Osteoblast (primary cell): ENCODE measurements around the gene IGFALS. TPM values are rescaled to one million over a fixed set of nuclear protein-coding genes. Genes with fewer than 3 reads are reported as not detected.

ENCODE experiments used
- DNase-seq: peaks from one replicate; pipeline ENCODE4 v3.0.0; 2011; ENCODE audit warnings: low spot score, mixed read lengths; ENCODE audit not compliant: insufficient read length; ENCODE audit errors: missing footprints
- H2AFZ ChIP-seq: 2 replicates; pipeline ENCODE4 v1.6.0; 2011; ENCODE audit warnings: mild to moderate bottlenecking, low read length
- H3K27ac ChIP-seq: 2 replicates; pipeline ENCODE4 v1.5.1; 2011; ENCODE audit warnings: mild to moderate bottlenecking, low read depth, low read length, moderate library complexity
- H3K27me3 ChIP-seq: 2 replicates; pipeline ENCODE4 v1.6.0; 2012; ENCODE audit warnings: mild to moderate bottlenecking, control low read depth, inconsistent platforms, low read length, moderate library complexity; ENCODE audit not compliant: insufficient read depth
- H3K36me3 ChIP-seq: 2 replicates; pipeline ENCODE4 v1.5.1; 2011; ENCODE audit warnings: mild to moderate bottlenecking, low read length, control low read depth, moderate library complexity; ENCODE audit not compliant: insufficient read depth
- H3K4me1 ChIP-seq: 2 replicates; pipeline ENCODE4 v1.5.1; 2011; ENCODE audit warnings: mild to moderate bottlenecking, low read length, control low read depth, moderate library complexity; ENCODE audit not compliant: insufficient read depth
- H3K4me2 ChIP-seq: 2 replicates; pipeline ENCODE4 v1.6.0; 2011; ENCODE audit warnings: mild to moderate bottlenecking, low read length; ENCODE audit not compliant: insufficient read depth
- H3K4me3 ChIP-seq: fragments of 200-600 bp; sonication (generic); 3 replicates; pipeline ENCODE4 v1.5.1; 2012; ENCODE audit warnings: mild to moderate bottlenecking, low read length, inconsistent platforms; ENCODE audit not compliant: insufficient read depth
- H3K79me2 ChIP-seq: 2 replicates; pipeline ENCODE4 v1.6.0; 2012; ENCODE audit warnings: mild to moderate bottlenecking, low read length, control low read depth, inconsistent platforms; ENCODE audit not compliant: insufficient read depth
- H3K9me3 ChIP-seq: 2 replicates; pipeline ENCODE4 v1.5.1; 2011; ENCODE audit warnings: low read depth, low read length, control low read depth
- H4K20me1 ChIP-seq: 2 replicates; pipeline ENCODE4 v1.6.0; 2012; ENCODE audit warnings: mild to moderate bottlenecking, low read length, control low read depth; ENCODE audit not compliant: insufficient read depth
- CTCF ChIP-seq: IDR thresholded peaks from 2 replicates; pipeline ENCODE4 v1.5.1; 2011; ENCODE audit warnings: mild to moderate bottlenecking, low read depth, low read length, moderate library complexity; ENCODE audit errors: extremely low read depth
- total RNA-seq: library from RNA; depleted of rRNA; stranded (reverse); fragments of >200 nt; gene quantifications from 2 replicates; pipeline ENCODE4 v1.2.3, GENCODE V29; 2012

The IGFALS gene
- total RNA-seq, 1 donor: not detected

- H3K36me3 ChIP-seq: peaks cover 61% of the 10 kb centered on the region
- no peak overlapping the region for H3K4me3 ChIP-seq
- no peak overlapping the region for H2AFZ ChIP-seq
- H3K4me1 ChIP-seq: no peaks in the 10 kb centered on the region
- peak; percentile 27 for TF ChIP-seq CTCF
- DNase-seq: peak; percentile 97
- no peak overlapping the region for H3K4me2 ChIP-seq
- no peaks in the 10 kb centered on the region for H3K27me3 ChIP-seq
- H3K79me2 ChIP-seq: no peaks in the 10 kb centered on the region
- peaks cover 7% of the 10 kb centered on the region for H4K20me1 ChIP-seq
- H3K27ac ChIP-seq: no peak overlapping the region
- H3K9me3 ChIP-seq: no peaks in the 10 kb centered on the region
Measured at GRCh38 chr16:1763521-1764511, 29.7 kb downstream of the IGFALS start.

- no peaks in the 10 kb centered on the region for H3K4me1 ChIP-seq
- H3K4me3 ChIP-seq: no peak overlapping the region
- H3K9me3 ChIP-seq: no peaks in the 10 kb centered on the region
- no peaks in the 10 kb centered on the region for H3K79me2 ChIP-seq
- no peaks in the 10 kb centered on the region for H3K27me3 ChIP-seq
- DNase-seq: no peak
- no peak overlapping the region for H2AFZ ChIP-seq
- H3K4me2 ChIP-seq: no peak overlapping the region
- peaks cover 57% of the 10 kb centered on the region for H3K36me3 ChIP-seq
- TF ChIP-seq CTCF: no peak
- H3K27ac ChIP-seq: no peak overlapping the region
- H4K20me1 ChIP-seq: peaks cover 9% of the 10 kb centered on the region
Measured at GRCh38 chr16:1762879-1763520, 30.5 kb downstream of the IGFALS start.

- peaks cover 59% of the 10 kb centered on the region for H3K36me3 ChIP-seq
- TF ChIP-seq CTCF: no peak
Measured at GRCh38 chr16:1762196-1762878, 31.2 kb downstream of the IGFALS start.

GRCh38 chr16:1761751-1762150 lies 31.8 kb downstream of the IGFALS start:
- H3K9me3 ChIP-seq: no peaks in the 10 kb centered on the region
- no peak overlapping the region for H2AFZ ChIP-seq
- H3K4me3 ChIP-seq: no peak overlapping the region
- H3K27ac ChIP-seq: no peak overlapping the region
- TF ChIP-seq CTCF: no peak
- H3K4me2 ChIP-seq: no peak overlapping the region
- no peaks in the 10 kb centered on the region for H3K79me2 ChIP-seq
- peak; percentile 84 for DNase-seq
- H3K36me3 ChIP-seq: peaks cover 59% of the 10 kb centered on the region
- no peaks in the 10 kb centered on the region for H3K27me3 ChIP-seq
- peaks cover 9% of the 10 kb centered on the region for H4K20me1 ChIP-seq
- no peaks in the 10 kb centered on the region for H3K4me1 ChIP-seq

More at GRCh38 chr16:1762196-1762878, 31.2 kb downstream of the IGFALS start:
- Histone ChIP-seq H4K20me1 (peaks cover 9% of the 10 kb centered on the region), H3K27me3 (no peaks in the 10 kb centered on the region), H3K4me1 (no peaks in the 10 kb centered on the region), H3K9me3 (no peaks in the 10 kb centered on the region), H3K27ac (no peak overlapping the region), H3K4me3 (no peak overlapping the region), H3K4me2 (no peak overlapping the region), H2AFZ (no peak overlapping the region), H3K79me2 (no peaks in the 10 kb centered on the region)
- DNase-seq: no peak
